ENCODE measurements around the gene FGF9.

Gene FGF9

GRCh38 chr13:21674490-21675009, 3.7 kb downstream of the FGF9 start:
- no peak for DNase-seq (ENCODE audit: low read depth in 3 of 3)

GRCh38 chr13:21675095-21675991, 4.5 kb downstream of the FGF9 start:
- DNase-seq (ENCODE audit: low read depth in 3 of 3), result peak in 1 of 3 experiments; percentile 39

- DNase-seq (ENCODE audit: low read depth in 3 of 3), result no peak
Measured at GRCh38 chr13:21676611-21677021, 5.7 kb downstream of the FGF9 start.

GRCh38 chr13:21677075-21677623, 6.3 kb downstream of the FGF9 start:
- DNase-seq (ENCODE audit: low read depth in 3 of 3), result no peak

GRCh38 chr13:21683034-21683733, 12.3 kb downstream of the FGF9 start:
- DNase-seq (ENCODE audit: low read depth in 3 of 3), result no peak

GRCh38 chr13:21684576-21684975, 13.7 kb downstream of the FGF9 start:
- DNase-seq (ENCODE audit: low read depth in 3 of 3), result no peak

- no peak for DNase-seq (ENCODE audit: low read depth in 3 of 3)
Measured at GRCh38 chr13:21685485-21686064, 14.7 kb downstream of the FGF9 start.

- DNase-seq (ENCODE audit: low read depth in 3 of 3), result no peak
Measured at GRCh38 chr13:21686751-21687391, 16.0 kb downstream of the FGF9 start.

- no peak for DNase-seq (ENCODE audit: low read depth in 3 of 3)
Measured at GRCh38 chr13:21688056-21688455, 17.2 kb downstream of the FGF9 start.

- no peak for DNase-seq (ENCODE audit: low read depth in 3 of 3)
Measured at GRCh38 chr13:21689097-21689496, 18.2 kb downstream of the FGF9 start.

GRCh38 chr13:21690955-21691354, 20.1 kb downstream of the FGF9 start:
- DNase-seq (ENCODE audit: low read depth in 3 of 3), result no peak

- no peak for DNase-seq (ENCODE audit: low read depth in 3 of 3)
Measured at GRCh38 chr13:21691500-21691899, 20.6 kb downstream of the FGF9 start.

- DNase-seq (ENCODE audit: low read depth in 3 of 3), result no peak
Measured at GRCh38 chr13:21691928-21692327, 21.1 kb downstream of the FGF9 start.

GRCh38 chr13:21694831-21695230, 24.0 kb downstream of the FGF9 start:
- no peak for DNase-seq (ENCODE audit: low read depth in 3 of 3)

- DNase-seq (ENCODE audit: low read depth in 3 of 3), result no peak
Measured at GRCh38 chr13:21695546-21695945, 24.7 kb downstream of the FGF9 start.

- no peak for DNase-seq (ENCODE audit: low read depth in 3 of 3)
Measured at GRCh38 chr13:21696865-21697448, 26.1 kb downstream of the FGF9 start.

GRCh38 chr13:21698817-21699679, 28.2 kb downstream of the FGF9 start:
- no peak for DNase-seq (ENCODE audit: low read depth in 3 of 3)

- no peak for DNase-seq (ENCODE audit: low read depth in 3 of 3)
Measured at GRCh38 chr13:21701460-21701859, 30.6 kb downstream of the FGF9 start.

- no peak for DNase-seq (ENCODE audit: low read depth in 3 of 3)
Measured at GRCh38 chr13:21703846-21704245, 33.0 kb downstream of the FGF9 start.

GRCh38 chr13:21707586-21707985, 36.7 kb downstream of the FGF9 start:
- DNase-seq (ENCODE audit: low read depth in 3 of 3), result no peak

Measured in stimulated activated CD4-positive, alpha-beta T cell treated with anti-CD3 and anti-CD28 coated beads, TNF-alpha, amount 100 ng/mL, for 4 hours (primary cell).